ENCODE measurements around the gene NPB.

The NPB gene

DNA sequence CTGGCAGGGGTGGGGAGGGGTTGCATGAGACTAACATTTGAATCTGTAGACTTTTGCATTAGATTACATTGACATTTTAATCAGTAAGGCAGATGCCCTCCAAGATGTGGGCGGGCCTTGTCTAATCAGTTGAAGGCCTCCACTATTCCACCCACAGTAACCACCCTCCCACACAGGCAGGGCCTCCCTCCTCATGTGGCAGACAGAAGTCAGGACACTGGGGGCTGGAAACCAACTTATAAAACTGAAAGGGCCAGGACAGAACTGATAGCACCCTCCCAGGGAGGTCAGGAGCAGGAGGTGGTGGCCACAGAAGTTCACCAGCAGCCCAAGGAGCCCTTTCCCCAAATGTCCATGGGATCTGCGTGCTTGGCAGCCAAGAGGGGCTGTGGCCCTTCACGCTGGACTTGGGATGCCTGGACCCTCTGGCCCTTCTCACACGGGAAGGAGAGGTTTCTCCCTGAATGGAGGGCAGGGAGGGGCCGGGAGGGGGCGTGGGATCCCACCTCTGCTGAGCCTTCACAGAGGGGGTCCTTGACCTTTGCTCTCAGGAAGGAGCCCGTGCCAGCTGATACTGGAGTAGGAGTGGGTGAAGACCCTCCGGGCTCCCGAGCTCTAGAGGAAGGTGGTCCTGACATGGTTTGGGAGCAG, 30.4 kb downstream of the NPB start:
- in situ Hi-C loops (cut with MboI; ENCODE audit: low pct_unique_long_range_greater_than_20kb, low sequenced_read_pairs) = no loop called here
- no peak for DNase-seq

- no peak for DNase-seq
- in situ Hi-C loops (cut with MboI; ENCODE audit: low pct_unique_long_range_greater_than_20kb, low sequenced_read_pairs) = no loop called here
Measured at GRCh38 chr17:81933178-81933699, 31.2 kb downstream of the NPB start.

- no peak for DNase-seq
- in situ Hi-C loops (cut with MboI; ENCODE audit: low pct_unique_long_range_greater_than_20kb, low sequenced_read_pairs) = no loop called here
Measured at GRCh38 chr17:81934098-81934757, 32.2 kb downstream of the NPB start.

GRCh38 chr17:81934850-81935708, 33.0 kb downstream of the NPB start:
- in situ Hi-C loops (cut with MboI; ENCODE audit: low pct_unique_long_range_greater_than_20kb, low sequenced_read_pairs) = no loop called here
- no peak for DNase-seq

- DNase-seq = no peak
- in situ Hi-C loops (cut with MboI; ENCODE audit: low pct_unique_long_range_greater_than_20kb, low sequenced_read_pairs) = no loop called here
Measured at GRCh38 chr17:81935709-81936084, 33.7 kb downstream of the NPB start.

DNA sequence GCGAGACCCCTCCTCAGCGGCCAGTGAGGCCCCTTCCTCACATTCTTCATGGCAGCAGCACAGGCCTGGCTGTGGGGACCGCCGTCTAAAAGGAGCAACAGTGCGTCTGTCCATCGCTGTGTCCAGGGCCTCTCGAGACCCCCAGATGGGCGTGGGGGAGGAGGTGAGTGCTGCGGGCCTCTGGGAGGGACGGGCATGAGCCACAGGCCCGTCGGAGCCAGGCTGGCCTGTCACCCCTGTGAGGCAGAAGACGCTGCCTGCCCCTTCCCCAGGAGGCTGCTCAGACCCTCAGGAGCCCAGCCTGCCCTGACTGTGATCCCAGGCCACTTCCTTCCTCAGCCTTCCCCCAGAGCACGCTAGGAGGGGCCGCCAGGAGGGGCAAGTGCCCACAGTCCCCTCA, 37.2 kb downstream of the NPB start:
- in situ Hi-C loops (cut with MboI; ENCODE audit: low pct_unique_long_range_greater_than_20kb, low sequenced_read_pairs) = no loop called here
- no peak for DNase-seq

DNA sequence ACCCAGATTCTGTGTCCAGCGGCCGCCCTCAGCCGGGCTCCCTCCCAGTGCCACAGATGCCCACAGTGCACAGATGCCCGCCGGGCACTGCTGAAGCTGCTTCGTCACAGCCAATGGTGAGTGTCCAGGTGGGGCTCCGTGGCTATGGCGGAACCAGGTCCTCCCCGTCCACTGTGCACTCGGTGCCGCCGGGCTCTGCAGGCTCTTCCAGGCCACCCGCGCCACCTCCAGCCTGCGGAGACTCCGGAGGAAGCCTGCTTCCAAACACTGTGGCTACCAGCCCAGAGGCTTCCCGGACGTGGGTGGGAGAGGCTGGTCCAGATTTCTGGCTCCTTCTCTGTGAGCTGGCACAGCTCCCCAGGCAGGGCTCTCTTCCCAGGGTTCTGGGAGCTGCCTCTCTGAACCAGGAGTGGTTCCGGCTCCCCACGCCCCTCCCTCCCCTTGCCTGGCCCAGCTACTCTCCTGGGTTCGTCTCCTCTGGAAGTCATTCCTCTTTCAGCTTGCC, 37.9 kb downstream of the NPB start:
- no peak for DNase-seq
- in situ Hi-C loops (cut with MboI; ENCODE audit: low pct_unique_long_range_greater_than_20kb, low sequenced_read_pairs) = no loop called here

GRCh38 chr17:81940538-81941483, 38.8 kb downstream of the NPB start:
- in situ Hi-C loops (cut with MboI; ENCODE audit: low pct_unique_long_range_greater_than_20kb, low sequenced_read_pairs) = no loop called here

GRCh38 chr17:81941484-81942166, 39.6 kb downstream of the NPB start:
- in situ Hi-C loops (cut with MboI; ENCODE audit: low pct_unique_long_range_greater_than_20kb, low sequenced_read_pairs) = no loop called here
- no peak for DNase-seq

More at GRCh38 chr17:81940538-81941483, 38.8 kb downstream of the NPB start:
- DNase-seq = no peak

DNA sequence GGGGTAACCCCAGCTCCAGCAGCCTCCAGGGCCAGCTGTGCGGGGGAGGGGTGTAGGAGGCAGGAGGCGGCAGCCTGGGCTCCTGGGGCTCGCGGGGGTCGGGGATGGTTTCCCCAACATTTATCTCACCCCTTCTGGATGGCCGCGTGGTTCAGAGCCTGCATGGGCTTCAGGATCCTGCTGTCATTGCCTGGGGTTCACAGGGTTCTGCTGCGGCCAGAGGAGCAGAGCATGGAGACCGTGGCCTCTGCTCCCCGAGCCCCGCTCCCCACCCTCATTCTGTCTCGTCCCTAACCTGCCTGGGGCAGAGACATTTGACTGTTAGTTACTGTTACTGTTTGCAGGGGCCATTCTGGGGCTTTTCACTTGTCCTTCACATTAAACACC, 40.1 kb downstream of the NPB start:
- DNase-seq = no peak
- in situ Hi-C loops (cut with MboI; ENCODE audit: low pct_unique_long_range_greater_than_20kb, low sequenced_read_pairs) = no loop called here

GRCh38 chr17:81944858-81945257, 42.8 kb downstream of the NPB start:
- no peak for DNase-seq
- in situ Hi-C loops (cut with MboI; ENCODE audit: low pct_unique_long_range_greater_than_20kb, low sequenced_read_pairs) = no loop called here

- no peak for DNase-seq
Measured at GRCh38 chr17:81947189-81947588, 45.2 kb downstream of the NPB start, which contains the start of gene MYADML2. MYADML2 (minus strand) TSS chr17:81947233; CDS start chr17:81941741, 5,492 bp downstream.

DNA sequence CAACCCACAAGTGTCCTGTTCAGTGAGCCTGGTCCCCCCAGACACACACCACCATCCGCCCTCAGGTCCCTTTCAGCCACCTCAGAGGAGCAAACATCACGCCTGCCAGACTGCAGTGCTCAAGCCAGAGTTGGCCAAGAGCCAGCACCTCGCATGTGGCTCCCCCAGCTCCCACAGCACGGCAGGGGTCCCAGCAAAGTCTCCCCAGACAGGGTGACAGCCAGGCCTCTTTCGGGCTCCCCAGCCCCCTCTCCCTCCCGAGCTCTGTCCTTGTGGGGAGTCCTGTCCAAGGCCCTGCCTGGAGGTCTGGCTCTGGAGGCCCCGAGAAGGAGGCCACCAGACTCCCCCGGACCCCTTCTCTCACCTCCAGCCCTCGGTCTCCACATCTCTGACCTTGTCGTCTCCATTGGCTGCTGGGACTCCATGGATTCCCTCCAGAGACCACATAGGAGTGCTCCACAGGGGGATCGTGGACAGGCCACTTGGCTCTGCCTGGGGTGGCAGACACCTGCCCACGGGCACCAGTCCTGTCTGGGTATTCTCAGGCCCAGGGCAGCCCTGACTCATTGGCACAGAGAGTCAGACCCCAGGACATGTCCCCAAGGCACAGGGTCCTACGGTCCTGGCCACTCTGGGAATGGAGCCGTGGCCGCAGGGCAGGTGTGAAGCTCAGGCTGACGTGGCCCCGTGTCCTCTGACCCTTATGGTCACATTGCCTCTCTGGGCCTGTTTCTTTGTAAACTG, 46.8 kb downstream of the NPB start:
- in situ Hi-C loops (cut with MboI; ENCODE audit: low pct_unique_long_range_greater_than_20kb, low sequenced_read_pairs) = no loop called here
- no peak for DNase-seq

More at GRCh38 chr17:81947189-81947588, 45.2 kb downstream of the NPB start, which contains the start of gene MYADML2:
- in situ Hi-C loops (cut with MboI; ENCODE audit: low pct_unique_long_range_greater_than_20kb, low sequenced_read_pairs) = no loop called here

DNA sequence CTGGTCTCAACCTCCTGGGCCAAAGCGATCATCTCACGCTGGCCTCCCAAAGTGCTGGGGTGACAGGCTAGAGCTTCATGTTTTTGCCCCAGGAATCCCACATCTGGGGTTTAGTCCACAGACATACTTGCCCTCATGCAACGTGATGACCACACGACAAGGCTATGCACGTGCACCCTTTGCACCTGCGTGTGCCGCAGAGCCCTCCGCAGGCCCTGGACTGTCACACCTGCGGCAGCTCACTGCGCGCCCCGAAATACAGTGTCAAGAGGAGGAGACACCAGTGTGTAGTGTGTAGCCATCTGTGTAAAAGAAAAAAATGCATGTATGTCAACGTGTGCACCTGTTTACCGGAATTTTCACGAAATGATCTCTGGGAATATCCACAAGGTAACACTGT, 48.5 kb downstream of the NPB start:
- no peak for DNase-seq
- in situ Hi-C loops (cut with MboI; ENCODE audit: low pct_unique_long_range_greater_than_20kb, low sequenced_read_pairs) = no loop called here

DNA sequence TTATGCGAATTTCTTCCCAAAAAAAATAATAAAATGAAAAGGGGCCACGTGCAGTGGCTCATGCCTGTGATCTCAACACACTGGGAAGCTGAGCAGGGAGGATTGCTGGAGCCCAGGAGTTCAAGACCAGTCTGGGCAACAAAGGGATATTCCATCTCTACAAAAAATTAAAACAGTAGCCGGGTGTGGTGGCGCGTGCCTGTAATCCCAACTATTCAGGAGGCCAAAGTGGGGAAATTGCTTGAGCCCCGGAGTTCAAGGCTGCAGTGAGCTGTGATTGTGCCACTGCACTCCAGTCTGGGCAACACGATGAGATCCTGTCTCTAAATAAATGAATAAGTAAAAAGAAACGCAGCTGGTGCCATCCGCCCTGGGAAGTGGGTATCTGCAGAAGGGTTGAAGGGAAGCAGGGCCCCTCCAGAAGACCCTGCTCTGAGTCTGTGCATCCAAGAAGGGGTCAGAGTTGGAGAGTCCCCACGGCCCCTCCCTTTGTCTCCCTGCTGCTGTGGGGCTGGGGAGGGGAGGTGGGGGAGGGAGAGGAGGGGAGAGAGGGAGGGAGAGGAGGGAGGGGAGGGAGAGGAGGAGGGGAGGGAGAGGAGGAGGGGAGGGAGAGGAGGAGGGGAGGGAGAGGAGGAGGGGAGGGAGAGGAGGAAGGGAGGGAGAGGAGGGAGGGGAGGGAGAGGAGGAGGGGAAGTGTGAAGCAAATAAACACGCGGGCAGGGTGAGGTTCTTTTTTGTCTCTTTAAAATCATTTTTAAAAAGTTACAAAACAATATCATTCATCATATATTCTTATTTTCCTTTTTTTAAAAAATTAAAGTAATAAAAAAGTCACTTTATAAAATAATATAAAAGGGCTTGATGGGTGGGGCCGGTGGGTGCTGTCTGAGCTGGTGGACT, 50.0 kb downstream of the NPB start:
- in situ Hi-C loops (cut with MboI; ENCODE audit: low pct_unique_long_range_greater_than_20kb, low sequenced_read_pairs) = no loop called here
- no peak for DNase-seq
